ENCODE data around the gene SLC35G2. TPM values are rescaled to one million over a fixed set of nuclear protein-coding genes. Genes with fewer than 3 reads are reported as not detected.

The SLC35G2 gene
- total and polyA plus RNA-seq, 2 of the 4 experiments (the other 2 are of a cell fraction), result 6.6 to 7.0 TPM

DNA sequence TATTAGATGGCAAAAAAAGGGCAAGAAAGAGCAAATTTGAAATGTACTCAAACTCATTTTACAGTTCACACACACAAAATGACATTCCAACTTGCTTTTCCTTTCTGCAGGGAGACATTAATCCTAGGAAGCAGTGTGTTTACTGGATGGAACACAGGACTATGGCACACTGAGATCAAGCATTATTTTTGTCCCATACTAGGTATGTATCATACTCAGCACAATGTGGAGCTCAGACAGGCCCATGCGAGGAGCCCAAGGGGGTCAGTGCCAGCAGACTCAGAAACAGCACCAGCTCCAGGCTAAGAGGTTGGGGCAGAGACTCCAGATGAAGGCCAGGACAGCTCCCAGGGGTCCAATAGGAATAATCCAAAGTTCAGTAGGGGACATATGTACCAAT, 30.8 kb upstream of the SLC35G2 start:
- CTCF ChIA-PET, result interaction anchor here (0.7 to 2.4 kb wide), 3 partner anchors 36 to 226 kb away, joined by 3 to 8 read pairs (median 7); partner anchors contain the start of gene STAG1
- H3K4me1 ChIP-seq (ENCODE audit: control insufficient read depth, insufficient read depth, low read length), result peaks cover 18% of the 10 kb centered on the region

More for the DNA sequence above, 30.8 kb upstream of the SLC35G2 start:
- Histone ChIP-seq H3K79me1 (ENCODE audit: low read depth in 1 of 2, low read length in 2 of 2) (0 out of 4 replicates have a peak, but pooled peaks cover 0 to 3% of the 10 kb centered on the region in 2 experiments), H3K18ac (ENCODE audit: low read depth, low read length) (peak overlapping the region; percentile 84), H3K14ac (replicated peaks; ENCODE audit: low read depth, low read length) (peak overlapping the region; percentile 23), H2BK5ac (ENCODE audit: low read depth, low read length, poor library complexity, severe bottlenecking) (peak overlapping the region; percentile 41), H2BK15ac (ENCODE audit: low read depth, low read length) (peak overlapping the region; percentile 98), H3K4ac (ENCODE audit: low read depth, low read length) (peak overlapping the region; percentile 81), H2AK5ac (ENCODE audit: low read depth, low read length) (peak overlapping the region; percentile 65), H3K36me3 (ENCODE audit: control insufficient read depth, insufficient read depth, low read length) (no peaks in the 10 kb centered on the region), H4K5ac (ENCODE audit: low read depth, low read length) (peak overlapping the region; percentile 5), H4K8ac (ENCODE audit: low read depth in 2 of 2, low read length in 2 of 2) (peak overlapping the region in 1 of 2 experiments; percentile 51), H3K27ac (ENCODE audit: insufficient read depth, low read length) (peak overlapping the region; percentile 84; the same call in 1 of the 2 replicates), H2AFZ (replicated peaks; ENCODE audit: low read length, poor library complexity) (no peak overlapping the region), H3K56ac (ENCODE audit: extremely low read depth, insufficient read depth, low read length) (no peak overlapping the region), H4K20me1 (ENCODE audit: insufficient read depth, low read length) (no peaks in the 10 kb centered on the region), H3K27me3 (ENCODE audit: control insufficient read depth, insufficient read depth, low read length) (no peaks in the 10 kb centered on the region), H3K23ac (ENCODE audit: low read depth, low read length) (peak overlapping the region; percentile 5; the same call in 1 of the 2 replicates), H3K9me1 (ENCODE audit: insufficient read depth, low read length) (peaks cover 13% of the 10 kb centered on the region), H3K4me3 (ENCODE audit: insufficient read depth, low read depth, low read length) (no peak overlapping the region), H2AK9ac (replicated peaks; ENCODE audit: low read depth, low read length, poor library complexity) (no peak overlapping the region), H2BK20ac (ENCODE audit: low read depth, low read length) (peak overlapping the region; percentile 68), H4K91ac (ENCODE audit: insufficient read depth, low read depth, low read length) (peak overlapping the region; percentile 91), H3K4me2 (ENCODE audit: low read depth, low read length) (no peak overlapping the region), H3K9ac (ENCODE audit: low read depth, low read length) (peak overlapping the region; percentile 20; the same call in 1 of the 2 replicates), H3K9me3 (ENCODE audit: control insufficient read depth, insufficient read depth, low read length) (peaks cover 2% of the 10 kb centered on the region; the same call in 1 of the 2 replicates), H2BK120ac (ENCODE audit: low read depth, low read length) (peak overlapping the region; percentile 53)
- in situ Hi-C loops (cut with MboI; ENCODE audit: low sequenced_read_pairs) (no loop called here), intact Hi-C loops (cut with micrococcal nuclease) (no loop called here), dilution Hi-C loops (cut with HindIII; ENCODE audit: low sequenced_read_pairs, unreplicated experiment) (no loop called here)
- TF ChIP-seq CEBPB (IDR thresholded peaks at IDR 0.05; ENCODE audit: low read depth, low read length) (no peak), FOS (IDR thresholded peaks at IDR 0.05; ENCODE audit: low read depth, low read length) (no peak), NFE2L2 (IDR thresholded peaks at IDR 0.05; ENCODE audit: low read depth, low read length) (no peak), MAZ (IDR thresholded peaks at IDR 0.05; ENCODE audit: borderline replicate concordance, low read depth, low read length) (no peak), RCOR1 (IDR thresholded peaks at IDR 0.05; ENCODE audit: insufficient replicate concordance, low read length) (no peak)
- TF ChIP-seq, protein P1, sequence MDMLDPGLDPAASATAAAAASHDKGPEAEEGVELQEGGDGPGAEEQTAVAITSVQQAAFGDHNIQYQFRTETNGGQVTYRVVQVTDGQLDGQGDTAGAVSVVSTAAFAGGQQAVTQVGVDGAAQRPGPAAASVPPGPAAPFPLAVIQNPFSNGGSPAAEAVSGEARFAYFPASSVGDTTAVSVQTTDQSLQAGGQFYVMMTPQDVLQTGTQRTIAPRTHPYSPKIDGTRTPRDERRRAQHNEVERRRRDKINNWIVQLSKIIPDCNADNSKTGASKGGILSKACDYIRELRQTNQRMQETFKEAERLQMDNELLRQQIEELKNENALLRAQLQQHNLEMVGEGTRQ (IDR thresholded peaks at IDR 0.05; ENCODE audit: low read depth, low read length), result no peak
- TF ChIP-seq, protein P2, sequence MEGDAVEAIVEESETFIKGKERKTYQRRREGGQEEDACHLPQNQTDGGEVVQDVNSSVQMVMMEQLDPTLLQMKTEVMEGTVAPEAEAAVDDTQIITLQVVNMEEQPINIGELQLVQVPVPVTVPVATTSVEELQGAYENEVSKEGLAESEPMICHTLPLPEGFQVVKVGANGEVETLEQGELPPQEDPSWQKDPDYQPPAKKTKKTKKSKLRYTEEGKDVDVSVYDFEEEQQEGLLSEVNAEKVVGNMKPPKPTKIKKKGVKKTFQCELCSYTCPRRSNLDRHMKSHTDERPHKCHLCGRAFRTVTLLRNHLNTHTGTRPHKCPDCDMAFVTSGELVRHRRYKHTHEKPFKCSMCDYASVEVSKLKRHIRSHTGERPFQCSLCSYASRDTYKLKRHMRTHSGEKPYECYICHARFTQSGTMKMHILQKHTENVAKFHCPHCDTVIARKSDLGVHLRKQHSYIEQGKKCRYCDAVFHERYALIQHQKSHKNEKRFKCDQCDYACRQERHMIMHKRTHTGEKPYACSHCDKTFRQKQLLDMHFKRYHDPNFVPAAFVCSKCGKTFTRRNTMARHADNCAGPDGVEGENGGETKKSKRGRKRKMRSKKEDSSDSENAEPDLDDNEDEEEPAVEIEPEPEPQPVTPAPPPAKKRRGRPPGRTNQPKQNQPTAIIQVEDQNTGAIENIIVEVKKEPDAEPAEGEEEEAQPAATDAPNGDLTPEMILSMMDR (conservative IDR thresholded peaks at IDR 0.05; ENCODE audit: low read depth, low read length), result no peak
- no CpG with 5 or more reads among the region's 1 CpG for WGBS, 2 experiments (ENCODE audit: extremely low coverage in 2 of 2, insufficient read length in 1 of 2)
- ATAC-seq (ENCODE audit: low read depth), result no peak
- no peak for DNase-seq
- POLR2A ChIA-PET (ENCODE audit: unreplicated experiment), result no interaction called here
- BruUV-seq (replicated peaks), result no TSS peak

All from IMR-90 (cell line).